SK-N-SH (cell line): ENCODE measurements around the gene RGS6. TPM values are rescaled to one million over a fixed set of nuclear protein-coding genes. Genes with fewer than 3 reads are reported as not detected.

ENCODE experiments used
- CTCF ChIA-PET: fragments of 300-600, 350-600 bp; formaldehyde crosslinking; extraction: SDS; loops from one replicate; lab custom pipeline; 2021; lab: Yijun Ruan, JAX
- POLR2A ChIA-PET: fragments of 350-600 bp; sonication (Branson Sonifier 250); formaldehyde crosslinking; extraction: SDS; loops from one replicate; lab custom pipeline; 2020; ENCODE audit warnings: antibody characterized with exemption, inconsistent platforms; lab: Yijun Ruan, JAX
- DNase-seq: peaks from one replicate; pipeline ENCODE4 v3.0.0; 2012
- H2AFZ ChIP-seq: fragments of 200-600 bp; sonication (generic); 2 replicates; pipeline ENCODE4 v1.8.1; 2016; ENCODE audit warnings: antibody characterized with exemption, mild to moderate bottlenecking, low read depth
- H3F3A ChIP-seq: fragments of 200-600 bp; sonication (generic); replicated peaks from 2 replicates; pipeline ENCODE3; 2016; ENCODE audit warnings: antibody characterized with exemption, mild to moderate bottlenecking; ENCODE audit not compliant: insufficient read depth
- H3K27ac ChIP-seq, 2 experiments: fragments of 200-500 bp in 1 of 2; fragments of 200-600 bp in 1 of 2; sonication (Bioruptor generic) in 1 of 2; sonication (generic), shearing (Covaris generic) in 1 of 2; 2 replicates each; pipeline versions ENCODE4 v1.5.1 to v1.6.1; 2014 to 2016; ENCODE audit warnings: low read depth in 2 of 2, inconsistent platforms in 1 of 2, low read length in 1 of 2, mild to moderate bottlenecking in 1 of 2, mixed read lengths in 1 of 2
- H3K27me3 ChIP-seq: fragments of 200-600 bp; sonication (generic), shearing (Covaris generic); 2 replicates; pipeline ENCODE4 v1.6.1; 2016; ENCODE audit warnings: mixed run types; ENCODE audit not compliant: insufficient read depth
- H3K36me3 ChIP-seq, 2 experiments: fragments of 200-500 bp in 1 of 2; fragments of 200-600 bp in 1 of 2; sonication (Bioruptor generic) in 1 of 2; sonication (generic) in 1 of 2; replicated peaks in 1 of 2; 2 replicates each; pipeline versions ENCODE3 to v1.5.1; 2014 to 2016; ENCODE audit warnings: low read length in 1 of 2, mild to moderate bottlenecking in 1 of 2; ENCODE audit not compliant: insufficient read depth in 2 of 2, control insufficient read depth in 1 of 2
- H3K4me1 ChIP-seq, 2 experiments: fragments of 200-500 bp in 1 of 2; fragments of 200-600 bp in 1 of 2; sonication (Bioruptor generic) in 1 of 2; sonication (generic), shearing (Covaris generic) in 1 of 2; 2 replicates each; pipeline versions ENCODE4 v1.5.1 to v1.6.1; 2014 to 2016; ENCODE audit warnings: low read depth in 1 of 2, low read length in 1 of 2, mixed run types in 1 of 2; ENCODE audit not compliant: insufficient read depth in 2 of 2, control insufficient read depth in 1 of 2
- H3K4me2 ChIP-seq: fragments of 200-600 bp; sonication (generic), shearing (Covaris generic); 2 replicates; pipeline ENCODE4 v1.6.1; 2017; ENCODE audit warnings: mixed run types
- H3K4me3 ChIP-seq, 2 experiments: fragments of 200-500 bp in 1 of 2; fragments of 200-600 bp in 1 of 2; sonication (Bioruptor generic) in 1 of 2; sonication (generic), shearing (Covaris generic) in 1 of 2; 2 replicates each; pipeline versions ENCODE4 v1.5.1 to v1.8.1; 2014 to 2016; ENCODE audit warnings: low read depth in 2 of 2, inconsistent platforms in 1 of 2, low read length in 1 of 2, mild to moderate bottlenecking in 1 of 2, mixed read lengths in 1 of 2, moderate library complexity in 1 of 2
- H3K79me2 ChIP-seq: fragments of 200-600 bp; sonication (generic); 2 replicates; pipeline ENCODE4 v1.8.1; 2017; ENCODE audit warnings: mild to moderate bottlenecking; ENCODE audit not compliant: insufficient read depth
- H3K9ac ChIP-seq: fragments of 200-600 bp; sonication (generic); 2 replicates; pipeline ENCODE4 v1.6.1; 2017; ENCODE audit warnings: mixed run types
- H3K9me2 ChIP-seq: fragments of 200-600 bp; sonication (generic); 2 replicates; pipeline ENCODE4 v1.6.1; 2017; ENCODE audit warnings: mixed run types
- H3K9me3 ChIP-seq: fragments of 200-600 bp; sonication (generic); 2 replicates; pipeline ENCODE4 v1.6.1; 2017; ENCODE audit warnings: mixed run types, mild to moderate bottlenecking, moderate library complexity
- H4K20me1 ChIP-seq: fragments of 200-600 bp; sonication (generic); 2 replicates; pipeline ENCODE4 v1.6.1; 2017; ENCODE audit warnings: mild to moderate bottlenecking, mixed run types; ENCODE audit not compliant: insufficient read depth
- CTCF ChIP-seq: fragments of 200-600 bp; sonication (generic); IDR thresholded peaks from 2 replicates; pipeline ENCODE4 v1.6.1; 2017; ENCODE audit warnings: antibody characterized with exemption, mild to moderate bottlenecking, moderate library complexity
- ELF1 ChIP-seq: IDR thresholded peaks from 2 replicates; pipeline ENCODE4 v1.4.0; 2012
- EP300 ChIP-seq, 2 experiments: IDR thresholded peaks; 2 replicates each; pipeline versions ENCODE4 v1.4.0 to v1.6.1; 2012; ENCODE audit warnings: borderline replicate concordance in 1 of 2, low read depth in 1 of 2, low read length in 1 of 2
- MXI1 ChIP-seq: IDR thresholded peaks from 2 replicates; pipeline ENCODE4 v1.6.1; 2012; ENCODE audit warnings: mild to moderate bottlenecking, low read depth, low read length, improper control_type of control experiment
- NFIC ChIP-seq: IDR thresholded peaks from 2 replicates; pipeline ENCODE4 v1.4.0; 2012; ENCODE audit warnings: borderline replicate concordance
- NRF1 ChIP-seq: IDR thresholded peaks from 2 replicates; pipeline ENCODE4 v1.6.1; 2012; ENCODE audit warnings: low read depth, mild to moderate bottlenecking, low read length
- PBX3 ChIP-seq: IDR thresholded peaks from 2 replicates; pipeline ENCODE4; 2012
- RCOR1 ChIP-seq: fragments of 150-350 bp; IDR thresholded peaks from 2 replicates; pipeline ENCODE4 v1.6.1; 2017; ENCODE audit warnings: antibody characterized with exemption, low read length
- REST ChIP-seq: IDR thresholded peaks from 2 replicates; pipeline ENCODE4 v1.6.1; 2012; ENCODE audit warnings: mild to moderate bottlenecking, low read depth, low read length, moderate library complexity
- RFX5 ChIP-seq: IDR thresholded peaks from 2 replicates; pipeline ENCODE4 v1.6.1; 2012; ENCODE audit warnings: mild to moderate bottlenecking, improper control_type of control experiment, low read length
- RXRA ChIP-seq: IDR thresholded peaks from 2 replicates; pipeline ENCODE4 v1.4.0; 2012; ENCODE audit warnings: low read depth, mild to moderate bottlenecking, borderline replicate concordance
- SIN3A ChIP-seq: IDR thresholded peaks from 2 replicates; pipeline ENCODE4 v1.6.1; 2012; ENCODE audit warnings: low read depth, mild to moderate bottlenecking, low read length, moderate library complexity, borderline replicate concordance
- SMC3 ChIP-seq: IDR thresholded peaks from 2 replicates; pipeline ENCODE4 v1.6.1; 2012; ENCODE audit warnings: low read depth, low read length, improper control_type of control experiment
- USF2 ChIP-seq: fragments of 150-350 bp; IDR thresholded peaks from 2 replicates; pipeline ENCODE4 v1.6.1; 2017; ENCODE audit warnings: antibody characterized with exemption, low read length, low read depth, borderline replicate concordance
- YY1 ChIP-seq: IDR thresholded peaks from 2 replicates; pipeline ENCODE4 v1.4.0; 2012; ENCODE audit warnings: low read depth, mild to moderate bottlenecking
- ZBTB33 ChIP-seq: IDR thresholded peaks from 2 replicates; pipeline ENCODE4 v1.4.0; 2012; ENCODE audit warnings: low read depth, borderline replicate concordance
- WGBS: methylation state at CpG from one replicate; pipeline ENCODE4 v1.1.6; 2017; ENCODE audit warnings: low lambda C conversion rate; 5-methylcytosine and 5-hydroxymethylcytosine counted together
- polyA plus RNA-seq, 3 experiments: library from polyadenylated mRNA; depleted of rRNA; stranded (reverse); fragments of >200 nt; gene quantifications; 2 replicates each; pipeline ENCODE4 v1.2.3, GENCODE V29; 2012

The RGS6 gene
- polyA plus RNA-seq, 1 of the 3 experiments (the other 2 are of a cell fraction) = not detected

- no peak for DNase-seq
- H3K4me2 ChIP-seq = no peak overlapping the region
- H3K9me2 ChIP-seq = no peaks in the 10 kb centered on the region
- H2AFZ ChIP-seq = no peak overlapping the region
- no peaks in the 10 kb centered on the region for H3K79me2 ChIP-seq
- H3K27ac ChIP-seq = no peak overlapping the region
- no peaks in the 10 kb centered on the region for H3K27me3 ChIP-seq
- H3K9me3 ChIP-seq = no peaks in the 10 kb centered on the region
- H3K36me3 ChIP-seq = no peaks in the 10 kb centered on the region
- H3K4me1 ChIP-seq = peaks cover 0 to 16% of the 10 kb centered on the region in 2 experiments; a peak in 2 of 4 replicates
- CTCF ChIA-PET = no interaction called here
- H3K4me3 ChIP-seq = no peak overlapping the region
- no peaks in the 10 kb centered on the region for H3F3A ChIP-seq
- no peak overlapping the region for H3K9ac ChIP-seq
- H4K20me1 ChIP-seq = no peaks in the 10 kb centered on the region
- TF ChIP-seq NFIC = no peak
- TF ChIP-seq MXI1 = no peak
- TF ChIP-seq USF2 = no peak
- no peak for TF ChIP-seq CTCF
- TF ChIP-seq RFX5 = no peak
- TF ChIP-seq EP300 (IDR thresholded peaks at IDR 0.05; ENCODE audit: borderline replicate concordance in 1 of 2, low read depth in 1 of 2, low read length in 1 of 2) = no peak
- TF ChIP-seq REST = no peak
- no peak for TF ChIP-seq RXRA
- TF ChIP-seq SMC3 = no peak
- TF ChIP-seq SIN3A = no peak
- TF ChIP-seq ZBTB33 = no peak
- TF ChIP-seq PBX3 = no peak
- TF ChIP-seq YY1 = no peak
- TF ChIP-seq ELF1 = no peak
- TF ChIP-seq RCOR1 = no peak
- no peak for TF ChIP-seq NRF1
- POLR2A ChIA-PET = no interaction called here
- 79% methylated on average over 3 of the region's 3 CpGs for WGBS
Measured at GRCh38 chr14:72605921-72606220, 673.6 kb downstream of the RGS6 start.
